Measurements from ENCODE around the gene SPO11. TPM values are rescaled to one million over a fixed set of nuclear protein-coding genes. Genes with fewer than 3 reads are reported as not detected.

Gene SPO11
- total RNA-seq, 1 experiment from 2014 or later = not detected

DNA sequence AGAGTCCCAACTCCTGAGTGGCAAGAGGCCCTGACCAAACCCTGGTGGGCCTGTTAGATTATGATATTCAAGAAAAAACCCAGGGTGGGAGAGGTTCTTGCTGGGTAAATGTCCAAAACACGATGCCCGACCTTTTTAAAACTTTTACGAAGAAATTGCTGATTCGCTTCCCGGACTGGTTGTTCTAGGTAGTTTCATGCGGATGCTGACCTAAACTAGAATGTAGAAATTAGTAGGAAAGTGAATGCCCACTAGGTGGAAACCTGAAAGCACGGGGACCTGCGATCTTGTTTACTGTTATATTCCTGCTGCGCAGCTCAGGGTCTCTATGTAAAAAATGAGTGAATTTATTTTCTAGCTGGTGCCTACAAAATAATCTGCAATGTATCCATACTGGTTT lies 23.7 kb downstream of the SPO11 start:
- ATAC-seq (no peak), DNase-seq (ENCODE audit: low read depth, low spot score) (no peak)
- peaks cover 22 to 38% of the 10 kb centered on the region in 2 experiments for H3K36me3 ChIP-seq (ENCODE audit: control insufficient read depth in 1 of 2, insufficient read depth in 2 of 2, low read length in 2 of 2)
- H3K9me3 ChIP-seq (ENCODE audit: control insufficient read depth in 1 of 2, insufficient read depth in 1 of 2, low read depth in 1 of 2, low read length in 2 of 2) = no peaks in the 10 kb centered on the region
- H3K9ac ChIP-seq (ENCODE audit: low read length) = no peak overlapping the region
- BruUV-seq (replicated peaks) = no TSS peak
- TF ChIP-seq, protein P1, sequence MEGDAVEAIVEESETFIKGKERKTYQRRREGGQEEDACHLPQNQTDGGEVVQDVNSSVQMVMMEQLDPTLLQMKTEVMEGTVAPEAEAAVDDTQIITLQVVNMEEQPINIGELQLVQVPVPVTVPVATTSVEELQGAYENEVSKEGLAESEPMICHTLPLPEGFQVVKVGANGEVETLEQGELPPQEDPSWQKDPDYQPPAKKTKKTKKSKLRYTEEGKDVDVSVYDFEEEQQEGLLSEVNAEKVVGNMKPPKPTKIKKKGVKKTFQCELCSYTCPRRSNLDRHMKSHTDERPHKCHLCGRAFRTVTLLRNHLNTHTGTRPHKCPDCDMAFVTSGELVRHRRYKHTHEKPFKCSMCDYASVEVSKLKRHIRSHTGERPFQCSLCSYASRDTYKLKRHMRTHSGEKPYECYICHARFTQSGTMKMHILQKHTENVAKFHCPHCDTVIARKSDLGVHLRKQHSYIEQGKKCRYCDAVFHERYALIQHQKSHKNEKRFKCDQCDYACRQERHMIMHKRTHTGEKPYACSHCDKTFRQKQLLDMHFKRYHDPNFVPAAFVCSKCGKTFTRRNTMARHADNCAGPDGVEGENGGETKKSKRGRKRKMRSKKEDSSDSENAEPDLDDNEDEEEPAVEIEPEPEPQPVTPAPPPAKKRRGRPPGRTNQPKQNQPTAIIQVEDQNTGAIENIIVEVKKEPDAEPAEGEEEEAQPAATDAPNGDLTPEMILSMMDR (IDR thresholded peaks at IDR 0.05 in 2 of 3, conservative IDR thresholded peaks at IDR 0.05 in 1 of 3; ENCODE audit: borderline replicate concordance in 1 of 3, insufficient read depth in 1 of 3, low read depth in 2 of 3, low read length in 2 of 3) = 0 out of 6 replicates have a peak, but pooled peaks of 1 of the 3 experiments have one; percentile 16
- no peak for TF ChIP-seq YY1 (IDR thresholded peaks at IDR 0.05; ENCODE audit: extremely low read depth, insufficient replicate concordance, low read depth, low read length)
- ChIA-PET CTCF (no interaction called here), RAD21 (ENCODE audit: low non-redundant PET in 1 of 2, low total read pairs in 2 of 2, uncharacterized antibody in 2 of 2, unreplicated experiment in 2 of 2) (no interaction called here), POLR2A (no interaction called here)
- H3K9me2 ChIP-seq (ENCODE audit: insufficient read depth) = no peaks in the 10 kb centered on the region
- H3K27ac ChIP-seq (ENCODE audit: low read depth, low read length) = no peak overlapping the region
- H3K79me2 ChIP-seq (ENCODE audit: insufficient read depth, low read length) = no peaks in the 10 kb centered on the region; the same call in none of the 2 replicates
- no peaks in the 10 kb centered on the region for H3K27me3 ChIP-seq (ENCODE audit: insufficient read depth, low read length)
- H3K4me2 ChIP-seq (ENCODE audit: low read length) = no peak overlapping the region
- no peaks in the 10 kb centered on the region; the same call in 1 of the 2 replicates for H4K20me1 ChIP-seq (ENCODE audit: insufficient read depth)
- peaks cover 9 to 17% of the 10 kb centered on the region in 2 experiments for H3K4me1 ChIP-seq (ENCODE audit: control insufficient read depth in 1 of 2, insufficient read depth in 2 of 2, low read length in 2 of 2)
- intact Hi-C loops (cut with micrococcal nuclease) = loop anchor here (5.0 kb wide), 1 partner anchor 961 kb away; the partner anchor contains the start of genes AURKA and CSTF1
- no peak overlapping the region for H2AFZ ChIP-seq (ENCODE audit: low read depth, low read length, poor library complexity, severe bottlenecking)
- no peak overlapping the region for H3K4me3 ChIP-seq (replicated peaks in 1 of 2; ENCODE audit: low read depth in 1 of 2, low read length in 2 of 2)

GRCh38 chr20:57361517-57361916 lies 31.9 kb downstream of the SPO11 start:
- ChIA-PET RAD21 (ENCODE audit: low non-redundant PET in 1 of 2, low total read pairs in 2 of 2, uncharacterized antibody in 2 of 2, unreplicated experiment in 2 of 2) (no interaction called here), POLR2A (no interaction called here), CTCF (no interaction called here)
- no peaks in the 10 kb centered on the region for H3K4me1 ChIP-seq (ENCODE audit: control insufficient read depth in 1 of 2, insufficient read depth in 2 of 2, low read length in 2 of 2)
- no peak overlapping the region for H3K4me3 ChIP-seq (replicated peaks in 1 of 2; ENCODE audit: low read depth in 1 of 2, low read length in 2 of 2)
- no peaks in the 10 kb centered on the region for H3K27me3 ChIP-seq (ENCODE audit: insufficient read depth, low read length)
- no peak overlapping the region for H2AFZ ChIP-seq (ENCODE audit: low read depth, low read length, poor library complexity, severe bottlenecking)
- H3K79me2 ChIP-seq (ENCODE audit: insufficient read depth, low read length) = no peaks in the 10 kb centered on the region; the same call in none of the 2 replicates
- peaks cover 7% of the 10 kb centered on the region for H4K20me1 ChIP-seq (ENCODE audit: insufficient read depth)
- H3K9ac ChIP-seq (ENCODE audit: low read length) = no peak overlapping the region
- intact Hi-C loops (cut with micrococcal nuclease) = no loop called here
- peaks cover 22 to 43% of the 10 kb centered on the region in 2 experiments; a peak in 3 of 4 replicates for H3K36me3 ChIP-seq (ENCODE audit: control insufficient read depth in 1 of 2, insufficient read depth in 2 of 2, low read length in 2 of 2)
- ATAC-seq (peak; percentile 44; the same call in 1 of the 2 replicates), DNase-seq (ENCODE audit: low read depth, low spot score) (no peak)
- H3K27ac ChIP-seq (ENCODE audit: low read depth, low read length) = peak overlapping the region; percentile 29; the same call in 1 of the 2 replicates
- H3K9me2 ChIP-seq (ENCODE audit: insufficient read depth) = no peaks in the 10 kb centered on the region
- no peak overlapping the region for H3K4me2 ChIP-seq (ENCODE audit: low read length)
- no peaks in the 10 kb centered on the region for H3K9me3 ChIP-seq (ENCODE audit: control insufficient read depth in 1 of 2, insufficient read depth in 1 of 2, low read depth in 1 of 2, low read length in 2 of 2)
- no TSS peak for BruUV-seq (replicated peaks)
- no peak for TF ChIP-seq SRF (IDR thresholded peaks at IDR 0.05; ENCODE audit: low read depth)
- no peak for TF ChIP-seq ELF1 (IDR thresholded peaks at IDR 0.05; ENCODE audit: borderline replicate concordance, low read depth)
- TF ChIP-seq SP1 (IDR thresholded peaks at IDR 0.05; ENCODE audit: low read depth) = no peak
- no peak for TF ChIP-seq POLR2A (IDR thresholded peaks at IDR 0.05; ENCODE audit: borderline replicate concordance, extremely low read depth, insufficient read depth, insufficient read length)
- no peak for TF ChIP-seq TCF7L2 (IDR thresholded peaks at IDR 0.05; ENCODE audit: borderline replicate concordance, extremely low read depth, insufficient read depth, insufficient read length)
- no peak for TF ChIP-seq FOSL1 (IDR thresholded peaks at IDR 0.05; ENCODE audit: low read depth)
- TF ChIP-seq RAD21 (IDR thresholded peaks at IDR 0.05; ENCODE audit: low read depth) = no peak
- TF ChIP-seq EGR1 (IDR thresholded peaks at IDR 0.05; ENCODE audit: low read depth) = no peak
- TF ChIP-seq ZFX (IDR thresholded peaks at IDR 0.05) = no peak
- TF ChIP-seq, protein P2, sequence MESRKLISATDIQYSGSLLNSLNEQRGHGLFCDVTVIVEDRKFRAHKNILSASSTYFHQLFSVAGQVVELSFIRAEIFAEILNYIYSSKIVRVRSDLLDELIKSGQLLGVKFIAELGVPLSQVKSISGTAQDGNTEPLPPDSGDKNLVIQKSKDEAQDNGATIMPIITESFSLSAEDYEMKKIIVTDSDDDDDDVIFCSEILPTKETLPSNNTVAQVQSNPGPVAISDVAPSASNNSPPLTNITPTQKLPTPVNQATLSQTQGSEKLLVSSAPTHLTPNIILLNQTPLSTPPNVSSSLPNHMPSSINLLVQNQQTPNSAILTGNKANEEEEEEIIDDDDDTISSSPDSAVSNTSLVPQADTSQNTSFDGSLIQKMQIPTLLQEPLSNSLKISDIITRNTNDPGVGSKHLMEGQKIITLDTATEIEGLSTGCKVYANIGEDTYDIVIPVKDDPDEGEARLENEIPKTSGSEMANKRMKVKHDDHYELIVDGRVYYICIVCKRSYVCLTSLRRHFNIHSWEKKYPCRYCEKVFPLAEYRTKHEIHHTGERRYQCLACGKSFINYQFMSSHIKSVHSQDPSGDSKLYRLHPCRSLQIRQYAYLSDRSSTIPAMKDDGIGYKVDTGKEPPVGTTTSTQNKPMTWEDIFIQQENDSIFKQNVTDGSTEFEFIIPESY (IDR thresholded peaks at IDR 0.05; ENCODE audit: extremely low read depth, insufficient replicate concordance, low read length) = no peak
- no peak for TF ChIP-seq ATF3 (IDR thresholded peaks at IDR 0.05)
- no peak for TF ChIP-seq EZH2 (IDR thresholded peaks at IDR 0.05)
- no peak for TF ChIP-seq CEBPB (IDR thresholded peaks at IDR 0.05; ENCODE audit: low read depth)
- TF ChIP-seq CBX3 (IDR thresholded peaks at IDR 0.05; ENCODE audit: low read depth) = no peak
- no peak for TF ChIP-seq SIN3A (IDR thresholded peaks at IDR 0.05; ENCODE audit: low read depth)
- TF ChIP-seq MAX (IDR thresholded peaks at IDR 0.05) = no peak
- no peak for TF ChIP-seq JUND (IDR thresholded peaks at IDR 0.05)
